Measurements from ENCODE around the gene MEF2C. TPM values are rescaled to one million over a fixed set of nuclear protein-coding genes. Genes with fewer than 3 reads are reported as not detected.
"Not testable (repeated sequence)": the region's sequence is repeated elsewhere in the genome, so short reads cannot be mapped to it uniquely, and the experiment has no call there.

Gene MEF2C
- total RNA-seq (2014; rRNA removed; shearing (Covaris generic)) = 3.0 and 5.2 TPM in 2 replicates

DNA sequence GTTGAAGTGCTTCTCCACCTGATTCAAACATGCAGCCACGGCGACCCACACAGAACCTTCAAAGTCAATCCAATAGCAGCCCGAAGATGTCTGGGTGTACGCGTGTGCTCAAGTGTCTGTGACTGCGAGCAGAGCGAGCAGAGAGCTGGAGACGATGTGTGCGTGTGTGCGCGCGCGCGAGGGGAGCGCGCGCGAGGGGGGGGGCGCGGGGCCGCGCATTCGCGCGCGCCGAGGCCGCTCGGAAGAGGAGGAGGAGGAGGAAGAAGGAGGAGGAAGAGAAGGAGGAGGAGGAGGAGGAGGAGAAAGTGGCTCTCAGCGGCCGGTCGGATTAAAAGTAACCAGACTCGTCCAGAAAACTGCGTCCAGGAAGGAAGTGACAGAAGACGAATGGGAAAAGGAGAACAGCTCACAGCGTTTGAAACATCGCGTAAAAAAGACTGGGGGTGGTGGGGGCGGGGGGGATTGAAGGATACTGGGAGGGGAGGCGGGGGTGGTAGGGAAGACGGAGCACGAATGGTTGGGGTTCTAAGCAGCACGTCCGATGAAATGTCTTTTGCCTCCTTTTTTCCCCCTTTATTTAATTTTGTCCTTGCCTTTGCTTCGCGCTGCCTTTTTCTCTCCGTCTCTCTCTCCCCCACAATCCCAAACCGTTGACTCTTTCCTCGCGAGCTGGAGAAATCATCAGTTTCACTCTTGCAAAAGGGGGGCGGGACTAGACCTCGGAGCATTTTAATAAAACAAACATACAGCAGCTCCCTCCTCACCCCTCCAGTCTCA, at the start of gene MEF2C:
Gene MEF2C, minus strand, starts transcription at position 126 of the 777 bp plus-strand sequence. CDS start 59,396 bp downstream, outside the sequence.
- peak; percentile 84 for DNase-seq (ENCODE audit: low read depth)

DNA sequence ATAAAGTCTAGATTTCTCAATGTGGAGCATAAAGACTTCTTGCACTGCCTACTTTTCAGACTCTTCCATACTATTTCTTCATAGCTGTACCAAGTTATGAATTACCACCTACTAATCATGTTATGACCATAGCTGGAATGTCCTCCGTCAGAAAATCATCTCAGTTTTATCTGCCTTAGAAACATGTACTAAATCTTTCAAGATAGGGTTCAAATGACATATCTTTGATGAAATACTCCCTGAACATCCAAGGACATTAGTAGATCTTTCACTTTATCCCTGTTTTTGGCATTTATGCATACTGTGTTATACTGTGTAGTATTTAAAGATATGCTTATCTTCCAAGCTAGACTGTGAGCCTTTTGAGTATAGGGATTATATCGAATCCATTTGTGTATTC, 49.6 kb upstream of the MEF2C start:
- DNase-seq (ENCODE audit: low read depth) = no peak

DNA sequence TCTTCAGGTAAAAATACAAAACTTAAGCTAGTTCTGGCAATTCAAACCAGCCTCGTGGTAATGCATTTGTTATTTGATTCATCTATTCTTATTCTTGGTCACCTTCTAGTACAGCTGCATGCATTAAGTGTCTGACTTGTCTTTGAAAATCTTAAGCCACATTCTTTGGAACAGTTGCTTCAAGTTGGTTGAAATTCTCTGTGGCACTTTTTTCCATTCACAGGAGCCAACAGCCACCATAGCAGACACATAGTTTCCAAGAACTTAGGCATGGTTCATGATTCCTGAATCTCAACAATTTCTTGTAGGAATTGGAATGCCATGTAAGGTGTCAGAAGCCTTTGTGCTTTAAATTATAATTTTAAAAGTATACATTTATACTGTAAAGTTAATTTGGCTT, 47.4 kb upstream of the MEF2C start:
- no peak for DNase-seq (ENCODE audit: low read depth)

DNA sequence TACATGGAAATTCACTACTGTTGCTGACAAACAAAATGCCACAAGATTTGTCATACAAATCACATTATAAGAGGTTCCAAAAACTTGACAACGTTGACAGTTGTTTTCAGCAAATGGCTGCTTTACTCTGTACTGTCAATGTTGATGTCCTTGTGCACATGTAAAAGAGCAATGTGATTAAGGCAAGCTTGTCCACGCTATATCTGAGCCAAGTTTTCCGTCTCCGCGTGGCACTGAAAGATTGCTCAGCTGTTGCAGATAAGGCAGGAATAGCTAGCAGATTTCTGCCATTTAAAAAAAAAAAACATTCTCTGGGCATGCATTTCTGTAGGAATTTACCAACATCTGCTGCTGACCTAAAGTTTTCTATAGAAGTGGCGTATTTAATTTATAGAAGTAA, 46.4 kb upstream of the MEF2C start:
- no peak for DNase-seq (ENCODE audit: low read depth)

DNA sequence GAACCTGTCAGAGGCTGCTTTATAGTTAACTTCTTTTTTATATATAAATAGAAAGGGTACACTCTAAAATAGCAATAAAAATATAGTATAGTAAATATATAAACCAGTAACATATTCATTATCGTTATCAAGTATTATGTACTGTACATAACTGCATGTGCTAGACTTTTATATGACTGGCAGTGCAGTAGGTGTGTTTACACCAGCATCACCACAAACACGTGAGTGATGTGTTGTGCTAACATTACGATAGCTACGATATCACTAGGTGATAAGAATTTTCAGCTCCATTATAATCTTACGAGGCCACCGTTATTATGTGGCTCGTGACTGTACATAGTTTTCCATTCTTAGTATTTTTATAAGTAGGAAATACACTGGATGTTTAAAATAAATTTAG, 43.8 kb upstream of the MEF2C start:
- no peak for DNase-seq (ENCODE audit: low read depth)

DNA sequence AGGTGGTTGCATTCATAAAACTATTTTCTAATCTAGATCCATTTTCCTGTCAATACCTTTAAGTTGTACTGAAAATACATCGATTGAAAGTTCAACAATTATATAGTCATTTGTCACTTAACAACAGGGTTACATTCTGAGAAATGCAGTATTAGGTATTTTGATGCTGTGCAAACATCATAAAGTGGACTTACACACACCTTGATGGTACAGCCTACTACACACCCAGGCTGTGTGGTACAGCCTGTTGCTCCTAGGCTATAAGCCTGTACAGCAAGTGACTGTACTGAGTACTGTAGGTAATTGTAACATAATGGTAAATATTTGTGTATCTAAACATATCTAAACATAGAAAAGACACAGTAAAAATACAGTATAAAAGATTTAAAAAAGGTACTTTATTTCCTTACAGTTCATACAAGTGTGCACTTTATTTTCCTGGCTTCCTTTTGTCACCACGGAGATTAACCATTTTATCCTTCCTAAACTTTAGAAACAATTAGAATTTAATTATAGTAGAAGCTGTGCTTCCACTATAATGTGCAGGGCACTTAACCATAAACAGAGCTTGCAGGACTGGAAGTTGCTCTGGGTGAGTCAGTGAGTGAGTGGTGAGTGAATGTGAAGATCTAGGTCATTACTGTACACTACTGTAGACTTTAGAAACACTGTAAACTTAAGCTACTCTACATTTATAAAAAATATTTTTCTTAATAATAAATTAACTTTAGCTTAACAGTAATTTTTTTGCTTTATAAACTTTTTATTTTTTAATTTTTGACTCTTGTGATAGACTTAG, 42.9 kb upstream of the MEF2C start:
- DNase-seq (ENCODE audit: low read depth) = peak; percentile 10

DNA sequence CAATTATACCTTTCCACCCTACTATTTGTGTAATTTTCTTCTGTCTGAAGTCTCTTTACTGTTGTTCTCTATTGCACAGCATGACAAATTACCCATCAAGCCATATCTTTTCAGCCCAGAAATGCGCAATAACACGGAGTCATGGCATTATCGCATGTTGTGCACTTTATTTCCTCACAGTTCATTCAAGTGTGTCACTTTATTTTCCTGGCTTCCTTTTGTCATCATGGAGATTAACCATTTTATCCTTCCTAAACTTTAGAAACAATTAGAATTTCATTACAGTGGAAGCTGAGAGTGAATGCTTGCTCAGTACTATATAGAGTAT, 41.3 kb upstream of the MEF2C start:
- DNase-seq (ENCODE audit: low read depth) = no peak

DNA sequence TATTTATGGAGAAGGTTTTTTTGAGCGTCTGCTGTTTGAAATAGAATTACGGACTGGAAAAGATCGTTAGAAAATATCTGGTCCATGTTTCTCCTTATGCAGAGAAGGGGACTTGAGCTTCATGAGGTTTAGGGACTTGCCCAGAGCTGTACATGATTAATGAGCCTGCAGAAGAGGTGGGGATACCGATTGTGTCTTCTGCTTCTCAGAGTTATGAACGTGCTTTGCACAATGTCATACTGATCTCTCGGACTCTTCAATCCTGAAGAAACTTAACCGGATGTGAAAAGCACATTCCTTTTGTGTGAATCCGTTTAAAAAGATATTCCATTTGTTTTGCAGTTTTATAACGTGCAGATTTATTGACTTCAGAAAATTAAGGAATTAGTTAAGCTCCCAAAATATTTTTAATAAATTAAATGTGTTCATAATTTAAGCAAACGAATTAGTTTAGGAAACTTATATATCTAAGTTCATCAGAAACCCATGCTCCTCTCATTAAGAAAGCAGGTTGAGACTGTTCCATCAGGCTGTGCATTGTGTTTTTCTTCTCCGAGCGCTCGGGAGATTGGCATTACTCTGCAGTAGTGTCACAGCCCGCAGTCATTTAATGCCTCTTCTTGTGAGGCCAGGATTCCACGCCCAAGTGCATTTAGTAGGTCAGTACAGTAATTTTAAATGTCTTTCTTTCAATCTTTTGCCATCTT, 40.8 kb upstream of the MEF2C start:
- no peak for DNase-seq (ENCODE audit: low read depth)

DNA sequence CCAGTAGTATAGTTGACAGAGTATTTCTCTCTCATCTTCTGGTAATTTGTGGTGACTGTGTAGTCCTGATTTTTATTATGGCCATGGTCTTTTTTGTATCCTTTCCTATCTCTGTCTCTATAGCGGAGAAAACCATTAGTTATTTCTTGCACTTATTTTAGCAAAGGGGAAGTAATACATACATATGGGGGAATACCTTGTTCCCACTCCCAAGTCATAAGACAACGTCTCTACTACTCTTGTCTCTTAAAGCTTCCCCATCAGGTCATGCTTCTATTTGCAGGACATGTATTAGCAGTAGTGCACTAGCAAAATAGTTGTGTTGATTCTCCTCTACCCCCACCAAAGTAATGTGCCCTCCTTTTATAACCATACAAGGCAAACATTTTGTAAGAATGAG, 29.8 kb upstream of the MEF2C start:
- DNase-seq (ENCODE audit: low read depth) = not testable (repeated sequence)

DNA sequence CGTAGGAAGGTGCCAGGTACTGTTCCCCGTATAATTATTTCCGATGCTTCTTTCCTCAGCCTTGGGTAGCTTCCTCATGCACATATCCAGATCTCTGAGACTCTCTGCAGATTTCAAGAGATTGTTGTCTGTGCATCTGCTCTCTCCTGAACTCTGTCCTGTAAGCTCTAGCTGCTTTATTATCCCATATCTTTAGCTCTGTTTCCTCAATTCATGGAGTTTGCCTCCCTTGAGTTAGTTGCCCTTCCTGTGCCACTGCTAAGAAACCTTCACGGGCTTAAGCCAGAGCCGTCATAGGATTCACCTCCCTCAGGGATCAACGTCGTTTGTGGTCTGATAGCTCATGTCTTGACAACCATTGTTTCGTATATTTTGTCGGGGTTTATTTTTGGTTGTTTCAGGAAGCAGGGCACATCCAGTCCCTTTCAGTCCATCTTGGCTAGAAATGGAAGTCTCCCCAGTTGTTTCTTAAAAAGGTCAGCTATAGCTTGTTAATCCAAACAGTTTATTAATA, 28.1 kb upstream of the MEF2C start:
- DNase-seq (ENCODE audit: low read depth) = not testable (repeated sequence)

DNA sequence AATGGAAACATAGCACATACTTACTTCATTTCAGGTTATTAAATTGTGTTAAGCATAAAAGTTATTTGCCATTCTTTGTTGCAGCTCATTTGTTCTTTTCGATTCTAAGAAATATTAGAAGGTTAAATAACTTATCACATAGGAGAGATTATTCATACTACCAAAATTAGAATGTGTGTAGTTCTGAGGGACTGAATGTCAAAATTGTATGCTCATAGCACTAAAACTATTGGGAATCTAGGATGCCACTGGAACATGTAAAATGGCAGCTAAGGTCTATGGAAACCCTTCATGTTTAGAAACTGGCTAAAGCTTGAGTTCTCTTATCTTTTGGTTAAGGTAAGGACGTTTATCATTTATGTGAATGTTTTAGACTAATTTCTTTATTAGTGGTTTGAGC, 21.5 kb upstream of the MEF2C start:
- DNase-seq (ENCODE audit: low read depth) = not testable (repeated sequence)

DNA sequence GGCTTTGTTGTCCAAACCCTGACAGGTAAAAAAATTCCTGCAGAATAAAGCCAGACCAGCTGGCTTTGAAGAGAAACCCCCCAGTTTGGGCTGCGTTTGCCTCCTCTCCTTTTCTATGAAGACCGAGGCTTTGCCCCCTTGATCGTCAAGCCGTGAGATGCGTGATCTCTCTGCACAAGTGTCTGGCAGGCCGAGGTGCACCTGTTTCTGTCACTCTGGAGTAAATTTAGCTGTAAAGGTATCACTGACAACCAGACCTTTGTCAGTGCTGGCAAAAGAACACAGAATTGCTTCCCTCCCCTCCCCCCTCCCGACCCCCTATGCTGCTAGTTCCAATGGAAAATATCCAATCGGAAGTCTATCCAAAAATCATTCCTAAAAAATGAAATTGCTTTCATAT, 21.0 kb upstream of the MEF2C start:
- DNase-seq (ENCODE audit: low read depth) = not testable (repeated sequence)

DNA sequence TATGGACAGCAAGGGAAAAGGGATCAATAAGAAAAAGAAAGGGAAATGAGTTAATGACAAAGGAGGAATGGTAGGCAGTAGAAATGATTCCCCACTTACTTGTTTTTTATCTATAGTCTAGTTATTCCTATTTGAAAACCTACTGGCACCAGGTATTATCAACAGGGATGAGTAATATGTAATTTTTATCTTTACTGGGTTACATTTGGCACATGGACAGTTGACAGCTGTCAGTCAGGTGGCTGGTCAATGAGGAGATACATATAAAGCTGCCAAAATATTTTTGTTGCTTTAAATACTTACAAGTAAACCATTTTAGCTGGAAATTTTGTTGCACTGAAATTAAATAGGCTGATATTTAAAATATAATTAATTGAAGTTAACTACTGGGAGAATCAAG, 18.1 kb upstream of the MEF2C start:
- DNase-seq (ENCODE audit: low read depth) = not testable (repeated sequence)

DNA sequence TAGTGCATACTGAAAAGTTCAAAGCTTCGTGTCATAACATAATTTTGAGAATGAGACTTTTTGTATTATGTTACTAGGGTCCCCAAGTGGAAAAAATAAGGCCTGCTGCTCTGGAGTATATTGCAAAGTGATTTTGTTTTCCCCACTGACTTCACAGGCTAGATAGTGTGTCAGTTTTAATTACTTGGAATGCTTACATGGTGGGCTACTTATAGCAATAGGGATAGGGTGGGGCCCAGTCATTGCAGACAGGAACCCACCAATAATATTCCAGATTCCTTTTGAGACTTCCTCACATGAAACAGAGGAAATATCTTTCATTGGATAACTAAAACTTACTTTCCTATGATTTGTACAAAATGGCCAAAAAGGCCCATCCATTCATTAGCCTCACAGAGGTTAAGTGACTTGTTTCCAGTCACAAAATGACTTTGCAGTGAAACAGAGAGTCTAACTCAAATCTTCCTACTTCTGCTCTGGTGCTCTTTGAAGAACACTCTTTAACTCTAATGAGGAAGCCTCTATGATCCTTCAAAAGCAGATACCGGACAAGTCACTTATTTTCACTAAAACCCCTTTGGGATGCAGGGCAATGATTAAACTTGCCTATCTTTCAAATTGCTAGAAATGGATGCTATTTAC, 16.2 kb upstream of the MEF2C start:
- DNase-seq (ENCODE audit: low read depth) = no peak

DNA sequence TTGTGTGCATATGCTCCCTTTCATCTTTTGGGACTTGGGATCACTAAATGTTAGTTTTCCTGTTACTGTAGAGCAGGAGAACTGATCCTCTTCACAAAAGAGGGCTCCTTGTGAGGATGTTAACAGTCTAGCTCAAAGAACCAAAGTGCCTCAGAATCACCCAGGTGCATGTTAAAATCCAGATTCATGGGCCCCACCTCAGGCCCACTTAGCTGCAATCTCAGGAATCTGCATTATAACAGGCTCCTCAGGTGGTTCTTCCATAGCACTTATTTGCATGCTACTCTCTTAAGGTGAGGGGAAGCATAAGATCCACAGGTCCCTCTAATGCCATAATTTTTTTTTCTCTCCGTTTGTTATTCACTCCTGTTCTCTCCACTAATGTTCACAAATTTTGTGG, 14.8 kb upstream of the MEF2C start:
- no peak for DNase-seq (ENCODE audit: low read depth)

DNA sequence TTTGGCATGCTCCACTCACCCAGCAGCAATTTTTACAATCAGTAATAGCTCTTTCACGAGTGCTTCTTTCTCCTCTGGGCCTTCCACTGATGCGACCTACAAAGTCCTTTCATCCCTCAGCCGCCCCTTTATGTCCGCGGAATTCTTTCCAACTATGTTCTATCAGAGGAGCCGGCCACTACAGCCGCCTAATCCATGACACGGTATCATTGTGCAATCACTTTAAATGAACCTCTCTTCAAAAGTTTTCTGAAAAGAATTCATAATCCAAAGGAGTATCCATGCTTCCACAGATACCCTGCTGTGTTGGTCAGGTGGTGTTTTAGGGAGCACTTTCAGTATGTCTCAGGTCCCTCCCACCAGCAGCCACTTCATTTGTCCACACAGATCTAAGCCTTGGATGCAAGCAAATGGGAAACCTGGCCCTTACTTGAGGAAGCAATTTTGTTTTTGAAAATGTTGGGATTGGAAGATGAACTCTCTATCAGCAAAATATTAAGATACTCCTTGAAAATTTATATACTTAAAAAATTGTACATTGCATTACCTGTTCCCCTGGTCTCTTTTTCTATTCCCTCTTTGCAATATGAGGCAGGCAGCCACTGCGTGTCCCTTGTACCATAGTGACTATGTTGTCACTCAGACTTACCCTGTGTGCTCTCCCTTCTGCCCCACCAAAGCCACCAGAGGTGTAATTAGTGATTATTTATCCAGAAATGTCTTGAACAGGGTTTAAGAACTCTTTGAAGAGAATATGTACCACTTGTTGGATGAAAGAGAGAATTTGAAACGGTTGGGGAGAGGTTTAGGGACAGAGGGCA, 12.9 kb upstream of the MEF2C start:
- DNase-seq (ENCODE audit: low read depth) = no peak

DNA sequence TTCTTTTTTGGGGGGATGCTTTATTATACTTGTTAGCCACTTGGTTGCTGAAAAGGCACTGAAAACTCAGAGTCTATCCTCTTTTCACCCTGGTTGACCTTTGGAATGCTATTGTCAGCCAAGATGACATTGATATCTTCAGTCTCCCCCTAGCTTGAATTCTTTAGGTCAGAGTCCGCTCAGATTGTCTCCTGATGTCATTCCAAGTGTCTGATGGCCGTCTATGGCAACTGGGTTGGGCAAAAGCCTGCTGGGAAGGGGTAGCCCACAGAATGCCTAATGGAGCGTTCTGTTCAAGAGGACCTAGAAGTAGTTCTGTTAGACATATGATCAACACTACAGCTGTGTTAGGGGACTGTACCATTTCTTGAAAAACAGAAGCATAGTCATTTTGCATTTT, 9.7 kb upstream of the MEF2C start:
- no peak for DNase-seq (ENCODE audit: low read depth)

DNA sequence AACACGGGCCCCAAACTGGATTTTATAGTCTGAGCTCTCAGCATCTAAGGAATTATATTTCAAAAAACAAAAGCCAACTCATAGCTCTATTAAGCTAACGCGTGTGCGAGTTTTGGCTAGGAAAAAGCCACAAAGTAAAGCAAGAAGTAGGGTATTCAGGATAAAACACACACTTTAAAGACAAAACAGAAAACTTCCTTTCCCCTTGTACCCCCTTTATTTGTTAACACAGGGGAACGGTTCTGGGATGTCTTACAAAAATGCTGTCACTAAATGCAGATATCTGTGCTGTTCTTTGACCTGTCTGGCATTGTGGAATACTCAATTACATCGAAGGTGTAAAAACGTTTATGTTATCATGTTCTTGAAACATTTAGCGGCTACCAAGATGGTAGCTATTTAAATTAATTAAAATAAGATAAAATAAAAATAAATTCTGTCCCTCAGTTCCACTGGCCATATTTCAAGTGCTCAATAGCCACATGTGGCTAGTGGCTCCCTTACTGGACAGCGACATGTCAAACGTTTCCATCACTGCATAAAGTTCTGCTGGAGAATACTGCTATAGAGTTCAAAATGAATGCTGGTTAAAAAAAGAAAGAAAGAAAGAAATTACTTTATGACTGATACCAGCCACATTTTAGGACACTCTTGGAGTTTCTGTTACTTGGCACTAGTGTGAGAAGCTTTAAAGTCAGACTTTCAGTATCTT, 7.2 kb upstream of the MEF2C start:
- DNase-seq (ENCODE audit: low read depth) = no peak

DNA sequence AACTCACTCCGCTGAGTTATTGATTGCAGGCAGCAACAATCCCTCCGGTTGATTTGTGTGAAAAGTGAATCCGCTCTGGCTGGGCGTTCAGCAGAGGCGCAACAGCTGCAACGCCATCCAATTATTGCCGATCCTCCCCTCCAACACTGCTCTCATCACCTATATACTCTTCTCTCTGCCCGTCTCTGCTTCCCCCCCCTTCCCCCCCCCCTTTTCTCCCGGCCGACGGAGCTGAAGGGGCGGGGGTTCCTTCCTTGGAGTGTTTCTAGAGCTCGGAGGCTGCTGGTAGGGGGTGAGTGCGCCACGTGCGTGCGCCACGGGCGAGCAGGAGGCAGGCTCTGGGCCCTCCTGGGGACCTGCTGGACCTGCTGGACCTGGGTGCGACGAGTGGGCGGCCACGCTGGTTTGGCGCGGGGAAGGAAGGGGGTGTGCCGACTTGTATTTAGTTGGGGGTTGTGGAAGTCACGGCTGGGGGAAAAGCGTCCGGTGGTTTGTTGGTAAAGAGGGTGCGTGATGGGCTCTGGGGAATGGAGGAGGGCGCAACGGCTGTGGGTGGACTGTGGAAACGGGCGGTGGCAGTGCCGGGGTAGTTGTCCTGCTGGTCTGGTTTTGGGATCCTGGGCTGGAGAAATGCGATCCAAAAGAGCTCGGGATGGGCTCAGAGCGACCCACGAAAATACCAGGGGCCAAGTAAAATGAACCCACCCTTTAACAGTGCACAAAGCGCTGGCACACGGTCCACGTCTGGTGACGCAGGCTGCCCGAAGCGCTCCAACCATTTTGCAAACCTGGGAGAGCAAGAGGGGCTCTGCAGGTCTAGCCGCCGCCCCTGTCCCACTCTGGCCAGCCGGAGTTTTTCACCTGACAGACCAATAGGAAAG, 6.4 kb upstream of the MEF2C start:
- peak; percentile 43 for DNase-seq (ENCODE audit: low read depth)

Measured in Daoy (cell line).